T47D (cell line): ENCODE results near the gene TNFRSF4.
"Not testable (repeated sequence)": the region's sequence is repeated elsewhere in the genome, so short reads cannot be mapped to it uniquely, and the experiment has no call there.

ENCODE experiments used
- DNase-seq, 2 experiments: peaks; one replicate each; pipeline versions ENCODE4 v3.0.0 to v3.0.0-alpha.2; 2011 to 2012; ENCODE audit warnings: low read depth in 1 of 2, low spot score in 1 of 2
- JUND ChIP-seq: IDR thresholded peaks from 2 replicates; pipeline ENCODE4 v1.6.1; 2012; ENCODE audit warnings: low read depth
- in situ Hi-C: cut with HindIII; loops from 2 replicates; pipeline ENCODE4 v1.10.0; 2016; ENCODE audit warnings: low sequenced_read_pairs, low pct_unique_long_range_greater_than_20kb

TNFRSF4 gene

DNA sequence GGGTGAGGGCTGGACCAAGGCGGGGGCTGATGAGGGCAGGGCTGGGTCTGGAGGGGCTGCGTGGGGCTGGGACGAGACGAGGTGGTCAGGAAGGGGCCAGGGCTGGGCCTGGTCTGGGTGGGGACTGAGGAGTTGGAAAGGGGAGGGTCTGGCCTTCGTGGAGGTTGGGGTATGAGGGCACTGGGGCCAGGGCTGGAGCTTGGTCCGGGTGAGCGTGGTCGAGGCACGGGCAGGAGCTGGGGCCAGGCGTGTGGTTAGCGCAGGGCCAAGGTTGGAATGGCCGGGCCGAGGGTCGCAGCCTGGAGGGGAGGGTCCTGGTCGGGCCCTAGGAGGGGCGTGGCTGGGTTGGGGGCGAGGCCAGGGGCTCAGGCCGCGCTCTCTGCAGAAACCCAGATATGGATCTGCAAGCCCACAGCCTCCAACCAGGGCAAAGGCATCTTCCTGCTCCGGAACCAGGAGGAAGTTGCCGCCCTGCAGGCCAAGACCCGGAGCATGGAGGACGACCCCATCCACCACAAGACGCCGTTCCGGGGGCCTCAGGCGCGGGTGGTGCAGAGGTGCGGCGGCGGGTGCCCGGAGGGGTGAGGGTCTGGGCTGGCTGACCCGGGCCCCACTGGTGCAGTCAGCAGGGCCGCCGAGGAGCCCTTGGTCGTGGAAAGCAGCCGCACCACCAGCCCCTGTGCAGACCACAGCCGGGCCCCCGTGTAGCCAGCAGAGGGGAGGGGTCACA lies 31.3 kb downstream of the TNFRSF4 start:
- no peak for DNase-seq
- in situ Hi-C loops, result no loop called here

DNA sequence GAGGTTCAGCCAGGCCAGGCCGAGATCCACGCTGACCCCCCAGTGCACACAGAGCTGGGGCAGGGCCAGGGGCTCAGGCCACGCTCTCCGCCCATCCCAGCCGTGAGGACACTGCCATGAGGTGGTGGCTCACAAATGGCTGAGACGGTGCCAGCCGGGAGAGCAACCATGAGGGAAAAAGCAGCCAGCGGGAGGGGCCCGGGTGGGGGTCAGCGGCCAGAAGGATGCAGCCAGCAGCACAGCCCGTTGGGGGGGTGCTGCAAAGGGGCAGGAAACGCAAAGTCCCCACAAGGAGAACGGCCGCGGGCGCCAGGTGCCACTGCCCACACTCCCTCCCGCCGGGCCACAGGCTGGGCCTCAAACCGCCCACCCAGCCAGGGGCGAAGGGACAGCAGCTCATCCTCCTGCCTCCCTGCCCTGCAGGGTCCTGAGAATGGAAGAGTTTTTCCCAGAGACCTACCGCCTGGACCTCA lies 32.0 kb downstream of the TNFRSF4 start:
- DNase-seq, result no peak
- no peak for TF ChIP-seq JUND

More for the DNA sequence above, 31.3 kb downstream of the TNFRSF4 start:
- TF ChIP-seq JUND, result no peak

GRCh38 chr1:1181129-1181937 lies 32.6 kb downstream of the TNFRSF4 start:
- DNase-seq, result no peak
- in situ Hi-C loops, result no loop called here
- no peak for TF ChIP-seq JUND

More for the DNA sequence above, 32.0 kb downstream of the TNFRSF4 start:
- in situ Hi-C loops, result no loop called here

DNA sequence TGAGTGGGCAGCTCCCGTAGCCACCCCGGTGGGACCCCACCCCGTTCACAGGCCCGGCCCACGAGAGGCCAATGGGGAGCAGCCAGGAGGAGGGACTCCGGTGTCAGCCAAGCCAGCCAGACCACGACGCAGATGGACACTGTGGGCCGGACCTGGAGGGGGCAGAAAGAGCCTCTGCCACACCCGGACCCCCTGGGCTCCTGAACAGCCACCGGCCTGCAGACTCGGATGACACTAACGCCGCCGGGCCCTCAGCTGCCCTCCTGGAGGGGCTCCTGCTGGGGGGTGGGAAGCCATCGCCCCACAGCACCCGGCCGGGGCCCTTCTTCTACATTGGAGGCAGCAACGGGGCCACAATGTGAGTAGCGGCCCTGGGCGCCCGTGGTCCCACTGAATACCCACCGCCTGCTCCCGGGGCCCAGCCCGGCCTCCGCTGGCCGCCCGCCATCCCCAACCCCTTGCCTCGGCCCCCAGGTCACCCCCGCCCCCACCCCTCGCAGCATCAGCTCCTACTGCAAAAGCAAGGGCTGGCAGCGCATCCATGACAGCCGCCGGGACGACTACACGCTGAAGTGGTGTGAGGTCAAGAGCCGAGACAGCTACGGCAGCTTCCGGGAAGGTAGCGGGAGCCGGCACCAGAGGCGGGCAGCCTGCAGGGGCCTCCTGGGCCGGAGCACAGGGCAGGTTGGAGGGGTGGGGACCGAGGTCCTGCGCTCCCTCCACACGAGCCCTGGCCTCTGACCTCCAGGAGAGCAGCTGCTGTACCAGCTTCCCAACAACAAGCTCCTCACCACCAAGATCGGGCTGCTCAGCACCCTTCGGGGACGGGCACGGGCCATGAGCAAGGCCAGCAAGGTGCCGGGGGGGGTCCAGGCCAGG lies 33.7 kb downstream of the TNFRSF4 start:
- no peak for DNase-seq
- TF ChIP-seq JUND, result no peak
- in situ Hi-C loops, result no loop called here

DNA sequence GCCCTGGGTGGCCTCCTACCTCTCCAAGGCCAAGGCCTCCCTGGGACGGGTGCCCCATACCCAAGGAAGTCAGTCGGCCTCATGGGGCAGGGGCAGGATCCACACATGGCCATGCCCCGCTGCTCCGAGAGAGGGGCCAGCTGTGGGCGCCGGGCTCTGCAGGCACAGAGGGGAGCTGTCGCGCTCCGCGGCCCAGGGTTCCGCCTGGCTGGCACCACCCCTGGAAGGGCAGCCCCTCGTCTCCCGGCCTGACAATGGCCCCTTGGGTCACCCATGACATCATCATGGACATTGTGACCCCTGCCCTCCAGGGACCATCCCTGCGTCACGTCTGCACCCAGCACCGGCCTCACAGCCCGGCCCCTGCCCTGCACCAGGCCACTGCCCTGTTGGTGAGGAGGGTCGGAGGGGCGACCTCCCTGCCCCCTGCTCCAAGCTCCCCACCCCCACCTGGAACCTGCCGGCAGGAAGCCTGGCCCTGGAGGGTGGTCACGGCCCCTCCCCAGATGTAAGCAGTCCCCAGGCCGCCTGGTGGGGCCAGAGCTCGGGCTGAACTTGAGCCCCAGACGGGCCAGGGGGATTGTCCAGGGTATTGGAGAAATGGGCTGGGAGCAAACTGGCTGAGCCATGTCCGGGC lies 34.5 kb downstream of the TNFRSF4 start:
- TF ChIP-seq JUND, result no peak
- in situ Hi-C loops, result no loop called here
- no peak for DNase-seq

DNA sequence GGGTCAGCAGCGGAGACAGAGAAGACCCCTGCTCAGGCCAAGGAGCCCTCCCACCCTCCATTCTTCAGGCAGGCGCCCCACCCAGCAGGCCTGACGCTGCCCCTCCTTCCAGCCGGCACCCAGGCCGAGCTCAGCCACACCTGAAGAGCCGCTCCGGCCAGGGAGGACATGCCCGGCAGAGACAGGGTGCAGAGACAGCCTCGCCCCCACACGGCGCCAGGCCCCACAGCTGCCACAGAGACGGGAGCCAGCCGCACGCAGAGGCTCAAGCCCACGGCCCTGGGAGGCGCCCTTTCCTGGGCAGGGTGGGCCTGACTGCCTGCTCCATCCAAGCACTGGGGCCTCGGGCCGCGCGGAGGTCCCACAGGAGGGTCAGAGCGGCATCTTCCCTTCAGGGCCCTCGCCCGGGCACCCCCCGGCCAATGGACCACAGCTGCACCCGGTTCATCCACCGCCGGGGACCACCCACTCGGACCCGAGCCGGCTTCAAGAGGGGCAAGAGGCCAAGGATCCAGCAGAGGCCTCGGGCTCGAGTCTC lies 35.1 kb downstream of the TNFRSF4 start:
- DNase-seq, result no peak
- TF ChIP-seq JUND, result no peak
- in situ Hi-C loops, result no loop called here

GRCh38 chr1:1177452-1178206 lies 36.3 kb downstream of the TNFRSF4 start:
- TF ChIP-seq JUND, result no peak
- in situ Hi-C loops, result no loop called here
- no peak for DNase-seq

GRCh38 chr1:1176931-1177330 lies 37.0 kb downstream of the TNFRSF4 start:
- in situ Hi-C loops, result no loop called here
- DNase-seq, result no peak

DNA sequence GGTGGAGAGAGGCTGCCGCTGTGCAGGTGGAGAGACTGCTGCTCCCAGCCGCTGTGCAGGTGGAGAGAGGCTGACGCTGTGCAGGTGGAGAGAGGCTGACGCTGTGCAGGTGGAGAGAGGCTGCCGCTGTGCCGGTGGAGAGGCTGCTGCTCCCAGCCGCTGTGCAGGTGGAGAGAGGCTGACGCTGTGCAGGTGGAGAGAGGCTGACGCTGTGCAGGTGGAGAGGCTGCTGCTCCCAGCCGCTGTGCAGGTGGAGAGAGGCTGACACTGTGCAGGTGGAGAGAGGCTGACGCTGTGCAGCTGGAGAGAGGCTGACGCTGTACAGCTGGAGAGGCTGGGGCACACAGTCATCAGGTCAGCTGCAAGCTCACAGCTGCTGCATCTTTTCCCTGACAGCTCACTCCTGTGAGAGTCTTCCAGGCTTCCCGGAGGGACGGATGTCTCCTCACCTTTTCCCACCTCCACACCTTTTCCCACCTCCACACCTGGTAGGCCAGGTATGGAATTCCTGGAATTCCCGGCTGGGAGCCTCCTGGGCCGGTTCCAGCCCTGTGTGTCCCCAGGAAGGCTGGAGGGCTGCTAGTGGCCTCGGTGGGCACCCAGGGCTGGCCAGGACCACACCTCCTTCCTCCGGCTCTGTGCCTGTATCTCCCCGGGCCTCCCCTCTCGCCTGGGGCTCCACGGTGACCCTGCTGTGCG lies 37.7 kb downstream of the TNFRSF4 start:
- DNase-seq, in situ Hi-C loops: not testable (repeated sequence)

More at GRCh38 chr1:1176931-1177330, 37.0 kb downstream of the TNFRSF4 start:
- TF ChIP-seq JUND, result no peak

DNA sequence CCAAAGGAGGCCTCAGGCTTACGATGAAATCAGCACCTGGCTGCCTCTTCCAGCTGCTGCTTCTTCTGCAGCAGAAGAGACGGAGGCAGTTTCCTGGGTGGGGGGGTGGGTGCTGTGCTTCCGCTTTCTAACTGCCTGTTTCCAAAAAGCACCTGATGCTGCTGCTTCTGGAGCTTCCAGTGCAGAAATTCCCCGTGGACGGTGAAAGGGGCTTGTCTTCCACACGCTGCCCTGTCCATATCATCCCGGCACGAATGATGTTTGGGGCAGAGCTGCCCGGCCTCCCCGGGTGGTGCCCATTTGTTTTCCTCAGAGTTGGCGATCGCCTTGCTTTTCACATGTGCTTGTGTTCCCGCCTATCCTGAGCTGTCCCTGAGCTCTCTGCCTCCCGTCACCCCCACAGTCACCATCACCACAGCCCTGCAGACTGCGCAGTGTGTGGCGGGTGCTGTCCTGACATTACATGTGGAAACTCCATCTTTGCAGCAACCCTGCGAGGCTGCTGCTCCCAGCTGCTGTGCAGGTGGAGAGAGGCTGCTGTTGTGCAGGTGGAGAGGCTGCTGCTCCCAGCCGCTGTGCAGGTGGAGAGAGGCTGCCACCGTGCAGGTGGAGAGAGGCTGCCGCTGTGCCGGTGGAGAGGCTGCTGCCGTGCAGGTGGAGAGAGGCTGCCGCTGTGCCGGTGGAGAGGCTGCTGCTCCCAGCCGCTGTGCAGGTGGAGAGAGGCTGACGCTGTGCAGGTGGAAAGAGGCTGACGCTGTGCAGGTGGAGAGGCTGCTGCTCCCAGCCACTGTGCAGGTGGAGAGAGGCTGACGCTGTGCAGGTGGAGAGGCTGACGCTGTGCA lies 38.5 kb downstream of the TNFRSF4 start:
- no peak for DNase-seq
- in situ Hi-C loops, result no loop called here
- no peak for TF ChIP-seq JUND
